Islet of Langerhans (tissue), 1 donor: ENCODE data around the gene GPRIN1.
"Not testable (repeated sequence)": the region's sequence is repeated elsewhere in the genome, so short reads cannot be mapped to it uniquely, and the experiment has no call there.

Experiments
- FAIRE-seq: peaks from one replicate; lab custom pipeline; 2011; peaks lifted over from hg19 to GRCh38; lab: Jason Lieb, UNC

Gene GPRIN1

DNA sequence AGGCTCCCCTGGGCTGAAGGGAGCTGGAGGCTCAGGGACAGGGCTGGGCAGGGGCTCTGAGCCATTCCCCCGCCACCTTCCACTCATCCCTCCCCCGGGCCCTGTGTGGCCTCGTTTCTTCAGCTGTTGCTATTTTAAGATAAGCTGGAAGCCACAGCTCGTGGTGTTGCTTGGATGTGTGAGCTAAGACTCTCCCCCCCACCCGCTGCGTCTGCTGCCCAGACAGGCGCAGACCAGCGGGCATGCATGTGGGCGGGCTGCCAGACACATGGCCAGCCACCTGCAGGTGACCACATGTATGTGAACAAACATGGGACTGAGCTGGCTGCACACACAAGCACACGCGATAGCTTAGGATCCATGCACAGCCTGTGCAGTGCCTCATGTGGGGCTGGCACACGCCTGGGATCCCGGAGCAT is 11.7 kb upstream of the GPRIN1 start:
- FAIRE-seq = no peak

DNA sequence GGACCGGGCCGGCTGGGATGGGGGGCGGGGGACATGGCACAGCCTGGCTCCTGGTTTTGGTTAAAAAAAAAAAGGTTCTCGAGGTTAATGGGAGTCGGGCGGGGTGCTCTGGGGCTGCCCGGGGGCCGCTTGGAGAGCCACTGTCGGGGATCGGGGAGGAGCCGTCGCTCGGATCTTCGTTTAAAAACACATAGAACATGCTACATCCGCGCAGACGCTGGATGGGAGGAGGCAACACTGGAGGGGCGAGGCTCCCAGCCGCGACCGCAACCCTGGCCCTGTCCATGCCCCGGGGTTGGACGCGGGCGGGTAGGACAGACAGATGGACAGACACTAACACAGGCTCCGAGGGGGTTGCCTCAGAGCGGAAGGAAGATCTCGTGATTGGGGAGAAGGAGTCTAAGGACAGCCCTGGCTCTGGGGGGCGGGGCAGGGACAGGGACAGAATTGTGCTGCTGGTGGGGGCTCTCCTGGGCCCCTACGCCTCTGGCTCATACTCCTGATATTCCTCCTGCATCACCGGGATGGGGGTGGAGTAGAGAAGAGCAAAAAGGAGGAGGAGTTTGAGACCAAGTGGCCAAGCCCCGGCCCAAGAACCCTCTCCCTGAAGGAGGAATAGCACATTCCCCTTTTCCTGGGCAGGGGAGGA is 10.5 kb upstream of the GPRIN1 start:
- FAIRE-seq = no peak

DNA sequence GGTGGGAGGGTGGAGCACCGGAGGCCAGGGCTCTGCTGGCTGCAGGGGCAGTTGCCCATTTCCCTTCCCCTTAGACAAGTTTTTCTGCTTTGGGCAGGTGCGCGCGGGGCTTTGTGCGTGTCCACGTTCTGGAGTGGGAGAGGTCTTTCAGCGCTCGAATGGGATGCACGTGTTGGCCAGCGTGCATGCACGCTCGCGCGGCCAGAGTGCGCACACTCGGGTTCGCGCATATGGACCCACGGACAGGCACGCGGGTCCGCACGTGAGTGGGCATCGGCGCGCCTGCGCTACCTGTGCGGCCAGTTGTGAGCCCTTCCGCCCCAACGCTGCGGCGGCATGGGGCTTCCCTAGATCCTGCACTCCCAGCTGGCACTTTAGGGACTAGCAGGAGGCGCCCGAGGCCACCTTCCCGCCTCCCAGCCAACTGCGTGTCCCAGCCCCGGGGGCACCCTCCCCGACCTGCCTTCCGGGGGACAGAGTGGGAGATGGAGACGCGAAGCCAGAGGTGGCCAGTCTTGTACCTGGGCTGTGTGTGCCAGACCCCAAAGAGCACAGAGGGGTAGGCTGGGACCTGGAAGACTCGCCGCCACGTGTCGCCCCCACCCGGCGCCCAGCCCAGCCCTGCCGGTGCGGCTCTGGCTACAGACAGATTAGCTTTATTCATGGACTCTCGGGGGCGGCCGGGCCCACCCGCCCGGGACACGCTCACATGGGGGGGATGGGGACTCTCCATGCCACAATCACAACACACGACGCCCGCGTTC is 9.8 kb upstream of the GPRIN1 start:
- no peak for FAIRE-seq

DNA sequence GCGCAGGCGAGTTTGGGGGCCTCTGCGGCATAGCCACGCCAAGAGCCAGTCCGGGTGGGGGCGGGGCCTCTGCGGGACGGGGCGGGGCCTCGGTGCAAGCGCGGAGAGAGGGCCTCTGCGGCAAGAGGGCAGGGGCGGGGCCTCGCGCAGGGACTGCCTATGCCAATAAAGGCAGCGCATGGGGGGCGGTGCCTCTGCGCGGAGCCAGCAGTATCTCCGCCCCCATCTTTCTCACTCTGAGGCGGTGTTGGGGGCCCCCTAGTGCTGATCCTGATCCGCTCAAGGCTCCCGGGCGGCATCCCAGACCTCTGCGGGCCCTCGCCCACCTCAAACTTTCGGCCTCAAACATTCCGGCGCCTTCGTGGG is 9.2 kb upstream of the GPRIN1 start:
- FAIRE-seq = no peak

DNA sequence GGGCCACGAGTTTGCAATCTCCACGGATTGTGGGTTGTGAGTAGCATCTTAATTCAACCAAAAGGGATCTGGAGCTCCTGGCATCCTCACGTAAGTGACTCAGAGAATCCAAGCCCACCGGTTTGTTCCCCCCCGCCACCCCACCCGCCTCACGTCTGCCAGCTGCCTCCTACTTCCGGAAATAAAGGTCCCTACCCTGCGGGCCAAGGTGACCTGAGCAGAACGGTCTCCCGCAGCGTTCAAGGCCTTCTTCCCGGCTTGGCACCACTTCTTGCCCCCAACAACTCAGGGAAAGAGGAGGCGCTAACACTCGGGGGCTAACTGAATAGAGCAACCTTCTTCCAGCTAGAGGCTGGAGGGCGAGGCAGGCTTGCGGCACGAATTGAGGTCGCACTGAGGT is 8.8 kb upstream of the GPRIN1 start:
- FAIRE-seq = no peak

DNA sequence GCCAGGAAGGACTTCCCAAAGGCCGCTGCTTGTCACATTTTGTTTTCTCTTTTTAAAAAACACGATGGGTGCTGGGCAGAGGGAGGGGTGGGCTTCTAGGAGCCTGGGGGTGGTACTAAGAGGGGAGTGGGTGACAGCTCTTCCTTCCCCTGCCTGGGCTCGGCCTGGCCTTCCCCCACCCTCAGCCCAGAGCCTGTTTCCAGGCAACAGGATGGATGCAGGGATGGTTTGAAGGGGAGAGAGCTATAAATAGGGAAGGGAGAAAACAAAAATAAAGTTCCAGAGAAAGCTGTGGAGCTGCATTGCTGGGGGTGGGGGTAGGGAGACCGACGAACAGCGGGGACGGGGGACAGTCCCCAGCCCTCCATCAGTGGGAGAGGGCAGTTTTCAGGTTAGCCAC is 6.6 kb upstream of the GPRIN1 start:
- no peak for FAIRE-seq

DNA sequence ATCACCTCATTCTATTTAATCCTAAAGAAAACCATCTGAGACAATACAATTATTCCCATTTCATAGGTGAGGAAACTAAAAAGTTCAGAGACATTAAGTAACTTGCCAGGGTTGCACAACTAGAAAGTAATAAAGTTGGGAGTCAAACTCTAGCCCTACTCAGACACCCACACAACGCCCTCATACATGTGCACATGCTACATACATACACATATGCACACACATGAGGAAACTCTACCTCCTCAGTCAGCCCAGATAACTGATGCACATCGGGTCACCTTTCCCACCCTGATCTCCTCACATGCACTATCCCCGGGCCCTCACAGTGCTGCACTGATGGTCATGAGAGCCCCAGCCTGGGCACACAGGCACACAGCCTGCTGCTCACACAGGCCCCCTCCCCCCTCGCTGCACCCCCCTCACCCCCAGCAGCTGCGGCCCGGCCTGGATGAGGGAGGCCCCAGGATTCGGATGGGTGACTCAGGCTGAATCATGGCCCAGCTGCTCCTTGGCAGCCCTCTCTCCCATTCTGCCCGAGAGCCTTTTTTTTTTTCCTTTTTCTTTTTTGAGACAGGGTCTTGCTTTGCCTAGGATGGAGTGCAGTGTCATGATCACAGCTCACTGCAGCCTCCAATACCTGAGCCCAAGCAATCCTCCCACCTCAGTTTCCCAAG is 5.0 kb upstream of the GPRIN1 start:
- no peak for FAIRE-seq

DNA sequence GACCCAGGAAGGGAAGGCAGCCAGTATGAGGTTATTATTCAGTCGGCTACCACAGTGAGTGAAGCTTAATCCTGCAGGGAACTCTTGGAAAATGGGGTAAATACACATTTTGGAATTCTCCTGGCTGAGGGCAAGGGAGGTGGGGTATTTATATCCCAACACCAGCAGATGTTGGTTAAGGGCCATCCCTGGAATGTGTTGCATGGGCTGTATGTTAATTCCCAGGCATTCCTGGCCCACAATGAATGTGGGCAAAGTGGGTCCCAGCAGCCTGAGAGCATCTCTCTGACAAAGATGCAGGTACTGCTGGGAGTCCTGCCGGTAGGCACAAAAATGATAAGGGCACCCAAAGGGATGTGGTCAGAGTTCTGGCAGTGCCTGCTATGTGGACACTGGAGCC is 2.9 kb upstream of the GPRIN1 start:
- no peak for FAIRE-seq

DNA sequence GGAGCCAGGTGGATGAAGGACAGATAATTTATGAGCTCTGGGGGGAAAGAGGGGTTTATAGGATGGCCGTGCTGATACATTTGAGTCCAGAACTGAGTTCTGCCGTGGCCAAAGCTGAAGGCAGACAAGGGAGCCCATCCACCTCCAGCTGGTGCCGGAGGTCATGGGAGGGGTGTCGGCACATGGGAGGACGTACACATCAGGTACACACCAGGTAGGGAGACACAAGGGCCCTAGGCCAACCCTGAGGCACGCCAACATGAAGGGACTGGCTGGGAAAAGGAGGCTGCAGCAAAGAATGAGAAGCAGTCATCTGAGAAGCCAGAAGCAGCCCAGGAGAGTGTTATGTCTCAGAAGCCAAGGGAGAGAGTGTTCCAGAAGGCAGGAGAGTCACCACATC is 2.1 kb upstream of the GPRIN1 start:
- FAIRE-seq = no peak

DNA sequence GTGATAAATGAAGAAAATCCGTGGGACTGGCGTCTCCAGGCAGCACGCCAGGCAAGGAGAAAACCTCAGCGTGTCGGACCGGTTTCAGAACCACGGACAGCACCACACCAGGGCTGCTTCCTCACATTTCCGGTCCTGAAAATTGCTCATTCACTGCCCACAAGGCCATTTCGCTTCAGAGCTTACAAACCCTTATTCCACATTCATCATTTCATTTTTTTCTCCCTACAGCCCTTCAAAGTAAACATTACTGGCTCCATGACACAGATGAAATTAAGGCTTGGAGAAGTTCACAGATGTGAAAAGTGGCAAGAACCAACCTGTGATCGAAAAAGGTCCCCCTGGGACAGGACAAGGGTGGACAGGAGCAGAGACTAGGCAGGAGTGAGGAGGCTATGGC is 1.5 kb upstream of the GPRIN1 start:
- no peak for FAIRE-seq

DNA sequence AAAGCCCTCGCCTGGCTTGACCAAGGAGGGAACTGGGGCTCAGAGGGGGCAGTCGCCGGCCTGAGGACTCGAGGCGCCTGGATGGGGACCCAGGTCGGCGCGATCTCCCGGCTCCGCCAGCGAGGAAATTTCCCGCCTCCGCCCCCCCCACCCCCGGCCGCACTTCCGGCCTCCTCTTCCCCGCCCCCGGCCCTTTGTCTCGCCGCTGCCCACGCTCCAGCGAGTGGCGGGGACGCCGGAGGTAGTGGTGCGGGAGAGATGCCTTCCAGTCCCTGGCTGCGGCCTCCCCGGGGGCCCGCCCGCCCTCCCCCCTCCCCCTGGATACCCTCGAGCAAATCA is 448 bp upstream of the GPRIN1 start:
- no peak for FAIRE-seq

DNA sequence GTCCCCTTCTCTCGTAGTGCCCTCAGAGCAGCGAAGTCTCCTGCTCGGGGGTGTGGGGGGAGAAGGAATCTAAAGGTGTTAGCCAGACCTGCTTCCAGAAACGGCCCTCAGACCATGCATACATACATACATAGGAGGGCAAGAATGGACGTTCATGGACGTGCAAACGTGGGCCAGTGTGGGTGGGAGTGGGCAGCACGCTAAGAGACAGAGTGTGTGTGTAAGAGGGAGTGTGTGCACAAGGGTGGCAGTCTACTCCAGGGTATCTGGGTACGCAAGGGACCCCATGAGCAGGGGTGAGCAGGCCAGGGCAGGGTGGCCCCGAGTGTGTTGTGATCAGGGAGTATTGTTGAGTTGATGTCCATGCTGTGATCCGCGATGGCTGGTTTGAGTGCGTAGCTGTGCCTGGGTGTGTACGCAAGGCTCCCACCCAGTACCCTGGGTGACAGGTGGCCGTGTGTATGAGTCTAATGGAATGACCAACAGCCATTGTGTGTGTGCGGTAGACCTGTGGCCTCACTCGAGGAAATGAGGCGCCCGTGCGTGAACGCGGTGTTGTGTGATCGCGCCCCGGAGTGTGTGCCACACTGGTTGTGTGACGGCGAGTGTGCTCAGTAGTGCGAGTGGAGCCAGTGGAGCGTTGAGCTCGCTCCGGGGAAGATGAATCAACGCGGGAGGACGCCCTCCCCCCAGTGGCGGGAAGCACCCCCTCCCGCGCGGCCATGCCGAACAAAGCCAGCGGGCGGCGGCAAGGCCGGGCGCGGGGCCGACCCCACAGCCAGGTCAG is 826 bp downstream of the GPRIN1 start:
- FAIRE-seq = no peak

DNA sequence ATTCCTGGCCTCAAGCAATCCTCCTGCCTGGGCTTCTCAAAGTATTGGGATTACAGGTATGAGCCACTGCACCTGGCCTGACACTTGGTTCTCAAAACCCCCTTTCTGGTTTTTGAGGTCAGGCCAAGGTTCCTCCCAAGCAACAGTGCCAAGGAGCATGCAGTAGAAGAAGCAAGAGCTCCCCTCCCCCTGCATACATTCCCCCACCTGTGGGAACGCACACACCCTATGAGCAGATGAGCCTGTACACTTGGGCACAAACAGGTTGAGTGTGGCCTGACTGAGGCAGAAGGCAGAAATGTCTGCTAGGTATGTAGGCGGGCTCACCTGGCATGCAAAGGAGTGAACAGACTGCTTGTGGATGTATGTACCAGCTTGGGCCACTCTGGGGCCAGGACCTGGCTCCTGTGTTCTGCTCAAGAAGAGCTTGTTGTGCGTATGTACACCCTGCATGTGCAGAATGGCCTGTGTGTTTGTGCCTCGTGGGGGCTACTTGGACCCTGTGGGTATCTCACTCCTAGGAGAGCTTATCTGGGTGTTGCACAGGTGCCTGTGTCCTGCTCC is 1.7 kb downstream of the GPRIN1 start:
- FAIRE-seq = no peak

DNA sequence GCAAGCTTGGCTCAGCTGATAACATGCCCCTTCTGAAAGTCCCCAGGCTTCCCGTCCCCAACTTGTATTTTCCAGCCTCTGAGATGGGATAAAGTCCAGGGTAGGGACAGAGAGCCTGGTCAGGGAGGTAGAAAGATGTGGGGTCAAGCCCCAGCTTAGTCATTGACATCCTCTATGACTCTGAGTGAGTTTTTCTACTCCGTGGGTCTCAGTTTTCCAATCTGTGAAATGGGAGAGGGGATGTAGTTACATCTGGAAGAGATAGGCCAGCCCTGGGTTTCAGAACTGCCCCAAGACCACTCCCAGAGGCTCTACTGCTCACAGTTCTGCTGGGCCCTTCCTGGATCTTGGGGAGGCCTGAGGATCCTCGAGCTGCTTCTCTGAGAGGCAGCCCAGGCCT is 3.1 kb downstream of the GPRIN1 start:
- FAIRE-seq = no peak

DNA sequence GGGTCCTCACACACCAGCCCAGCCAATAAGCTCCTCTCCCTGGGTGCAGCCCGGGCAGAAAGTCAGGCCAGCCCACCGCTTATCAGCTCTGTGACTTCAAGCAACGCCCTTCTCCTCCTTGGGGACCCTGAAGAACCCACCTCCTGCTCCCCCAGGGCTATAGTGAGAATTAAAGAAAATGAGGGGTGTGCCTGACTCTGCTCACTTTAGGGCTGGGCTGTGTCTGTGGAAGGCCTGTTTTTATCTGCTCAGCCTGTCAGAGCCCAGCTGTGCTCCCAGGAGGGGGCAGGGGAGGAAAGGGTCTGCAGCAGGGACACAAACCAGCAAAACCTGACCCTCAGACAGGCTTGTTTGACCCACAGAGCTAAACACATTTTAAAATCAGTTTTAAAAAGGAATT is 3.9 kb downstream of the GPRIN1 start:
- no peak for FAIRE-seq

DNA sequence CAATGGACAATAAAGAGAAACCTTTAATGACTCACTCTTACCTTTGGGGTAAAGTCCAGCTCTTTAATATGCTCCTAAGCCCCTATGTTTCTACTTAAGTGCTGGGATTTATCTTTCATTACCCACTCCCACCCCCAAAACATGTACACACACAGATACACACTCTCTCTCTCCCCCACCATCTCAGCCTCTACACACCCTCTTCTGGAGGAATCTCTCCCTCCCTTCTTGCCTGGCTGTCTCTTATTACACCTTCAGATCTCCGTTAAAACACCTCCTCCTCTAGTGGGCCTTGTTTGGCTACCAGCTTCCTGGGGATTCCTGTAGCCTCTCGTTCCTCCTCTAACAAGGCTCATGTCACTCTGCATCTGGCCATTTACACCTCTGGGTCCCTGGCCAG is 6.9 kb downstream of the GPRIN1 start:
- no peak for FAIRE-seq

DNA sequence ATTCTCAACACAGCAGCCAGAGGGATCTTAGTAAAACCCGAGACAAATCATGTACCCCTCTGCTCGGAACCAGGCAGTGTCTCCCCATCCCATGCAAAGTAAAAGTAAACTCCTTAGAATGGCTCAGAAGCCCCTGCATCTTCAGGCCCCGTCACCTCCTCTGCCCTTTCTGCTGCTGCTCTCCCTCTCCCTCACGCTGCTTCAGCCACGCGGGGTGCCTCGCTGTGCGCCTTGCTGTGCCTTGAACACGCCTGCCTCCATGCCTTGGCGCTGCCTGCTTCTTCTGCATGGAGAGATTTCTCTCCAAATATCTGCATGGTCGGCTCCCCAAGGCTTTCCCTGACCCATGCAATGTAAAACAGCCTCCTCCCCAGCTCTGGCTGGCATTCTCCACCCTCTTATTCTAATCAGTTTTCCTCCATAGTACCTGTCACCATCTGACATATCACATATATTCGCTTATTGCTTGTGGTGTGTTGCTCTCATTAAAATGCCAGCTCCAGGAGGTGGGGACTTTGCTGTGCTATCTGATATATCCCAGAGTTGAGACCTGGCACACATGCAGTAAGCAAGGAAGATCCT is 8.0 kb downstream of the GPRIN1 start:
- FAIRE-seq = no peak

DNA sequence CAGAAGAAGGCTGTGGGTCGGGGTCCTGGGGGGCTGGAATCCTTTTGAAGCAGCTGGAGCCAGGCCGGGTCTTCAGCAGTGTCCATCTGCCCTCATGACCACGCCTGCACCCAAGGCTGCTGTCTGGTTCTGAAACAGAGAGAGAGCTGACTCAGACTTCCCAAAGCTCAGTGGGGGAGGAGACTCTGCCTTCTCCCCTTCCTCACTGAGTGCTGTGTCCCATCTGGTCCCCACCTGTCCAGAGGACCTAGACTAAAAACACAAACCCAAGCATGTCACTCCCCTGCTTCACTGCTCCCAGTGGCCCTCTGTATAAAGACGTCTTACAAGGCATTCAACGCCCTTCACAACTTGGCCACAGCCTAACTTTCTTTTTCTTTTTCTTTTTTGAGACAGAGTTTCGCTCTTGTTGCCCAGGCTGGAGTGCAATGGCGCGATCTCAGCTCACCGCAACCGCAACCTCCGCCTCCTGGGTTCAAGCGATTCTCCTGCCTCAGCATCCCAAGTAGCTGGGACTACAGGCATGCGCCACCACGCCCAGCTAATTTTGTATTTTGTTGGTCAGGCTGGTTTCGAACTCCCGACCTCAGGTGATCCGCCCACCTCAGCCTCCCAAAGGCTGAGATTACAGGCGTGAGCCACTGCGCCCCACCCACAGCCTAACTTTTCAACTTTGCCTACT is 10.1 kb downstream of the GPRIN1 start:
- FAIRE-seq = not testable (repeated sequence)

DNA sequence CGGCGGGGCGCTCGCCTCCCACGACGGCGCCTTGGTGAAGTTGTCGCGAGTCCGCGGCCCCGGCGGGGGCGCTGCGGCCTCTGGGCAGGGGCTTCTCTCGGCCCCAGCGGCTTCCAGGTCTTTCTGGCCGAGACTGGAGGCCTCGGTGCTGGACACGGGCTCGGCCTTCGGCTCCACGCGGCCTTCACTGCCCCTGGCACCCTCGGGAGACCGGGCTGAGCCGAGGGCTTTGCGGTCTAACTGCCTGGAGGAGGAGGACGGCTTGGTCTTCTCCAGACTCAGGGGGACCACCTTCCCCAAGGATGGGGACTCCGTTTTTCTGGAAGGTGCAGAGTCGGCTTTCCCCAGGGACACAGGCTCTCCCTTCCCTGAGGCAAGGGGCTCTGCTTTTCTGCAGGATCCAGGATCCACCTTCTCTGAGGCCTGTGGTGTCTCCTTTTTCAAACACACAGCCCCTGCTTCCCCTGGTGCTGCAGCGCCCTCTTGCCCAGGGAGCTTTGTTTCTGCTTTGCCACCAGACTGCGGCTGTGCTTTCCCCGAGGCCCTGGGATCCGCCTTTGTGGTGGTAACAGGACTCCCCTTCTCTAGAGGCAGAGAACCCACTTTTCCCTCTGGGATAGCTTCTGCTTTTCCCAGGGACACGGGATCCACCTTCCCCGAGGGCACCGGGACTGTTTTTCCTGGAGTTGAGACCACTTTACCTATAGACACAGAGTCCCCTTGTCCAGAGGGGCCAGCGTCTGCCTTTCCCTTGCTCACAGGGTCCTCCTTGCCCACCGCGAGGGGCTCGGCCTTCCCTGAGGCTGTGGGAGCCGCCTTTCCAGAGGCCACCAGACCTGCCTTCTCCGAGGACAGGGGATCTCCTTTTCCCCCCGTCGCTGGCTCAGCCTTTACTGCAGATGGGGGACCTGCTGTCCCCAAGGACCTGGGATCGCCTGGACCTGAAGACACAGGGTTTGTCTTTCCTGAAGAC is 12.3 kb downstream of the GPRIN1 start:
- FAIRE-seq = no peak

DNA sequence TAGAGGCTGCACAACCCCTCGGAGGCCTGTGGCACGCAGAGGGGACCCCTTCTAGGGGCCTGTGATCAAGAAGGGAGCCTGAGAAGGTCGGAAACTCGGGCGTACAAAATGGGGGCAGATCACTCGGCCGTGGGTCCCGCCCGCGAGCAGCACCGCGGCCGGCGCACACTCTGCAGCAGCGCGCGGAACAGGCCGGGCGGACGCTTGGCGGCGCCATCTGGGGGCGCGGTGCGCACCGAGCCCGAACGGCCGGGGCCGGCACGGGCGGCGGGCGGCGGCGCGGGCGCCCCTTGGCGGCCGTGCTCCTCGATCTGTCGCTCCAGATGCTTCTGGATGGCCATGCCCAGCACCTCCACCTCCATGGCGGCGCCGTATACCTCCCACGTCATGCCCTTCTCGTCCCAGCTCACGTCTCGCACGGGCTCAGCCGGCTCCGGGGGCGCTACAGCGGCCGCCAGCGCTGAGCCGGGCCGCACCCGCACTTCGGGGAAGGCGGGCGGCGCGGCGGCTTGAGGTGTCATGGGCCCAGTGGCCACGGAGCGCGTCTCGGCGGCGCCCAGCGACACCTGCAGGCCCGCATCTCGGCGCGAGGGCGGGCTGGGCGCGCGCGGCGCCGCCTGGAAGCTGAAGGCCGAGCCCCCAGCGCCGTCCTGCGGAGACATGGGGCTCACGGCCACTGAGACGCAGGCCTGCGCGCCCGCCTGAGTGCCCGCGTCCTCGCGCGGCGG is 13.1 kb downstream of the GPRIN1 start:
- FAIRE-seq = no peak
